ENCODE measurements around the gene SEZ6L. TPM values are rescaled to one million over a fixed set of nuclear protein-coding genes. Genes with fewer than 3 reads are reported as not detected.

Gene SEZ6L
- not detected in 2 replicates for total RNA-seq

- no peak for TF ChIP-seq CTCF (IDR thresholded peaks at IDR 0.05; ENCODE audit: insufficient read depth, low read depth, low read length)
- DNase-seq (ENCODE audit: low read depth) = no peak
- no peak within 1 kb of the TSS for H3K4me3 ChIP-seq (ENCODE audit: low read depth, low read length)
These were observed at the start of gene SEZ6L for GRCh38 chr22:26169315-26170111. TSS of gene SEZ6L (plus strand) at chr22:26169462. CDS start at chr22:26169670, 208 bp downstream.

- TF ChIP-seq CTCF (IDR thresholded peaks at IDR 0.05; ENCODE audit: insufficient read depth, low read depth, low read length) = no peak
- DNase-seq (ENCODE audit: low read depth) = no peak
- no peak overlapping the region for H3K4me3 ChIP-seq (ENCODE audit: low read depth, low read length)
These were observed 46.3 kb upstream of the SEZ6L start for GRCh38 chr22:26122920-26123468.

- no peak for DNase-seq (ENCODE audit: low read depth)
- no peak overlapping the region for H3K4me3 ChIP-seq (ENCODE audit: low read depth, low read length)
- no peak for TF ChIP-seq CTCF (IDR thresholded peaks at IDR 0.05; ENCODE audit: insufficient read depth, low read depth, low read length)
These were observed 44.1 kb upstream of the SEZ6L start for GRCh38 chr22:26124991-26125725.

- TF ChIP-seq CTCF (IDR thresholded peaks at IDR 0.05; ENCODE audit: insufficient read depth, low read depth, low read length) = no peak
- DNase-seq (ENCODE audit: low read depth) = no peak
- no peak overlapping the region for H3K4me3 ChIP-seq (ENCODE audit: low read depth, low read length)
These were observed 42.1 kb upstream of the SEZ6L start for GRCh38 chr22:26127126-26127525.

GRCh38 chr22:26127556-26127955 lies 41.7 kb upstream of the SEZ6L start:
- TF ChIP-seq CTCF (IDR thresholded peaks at IDR 0.05; ENCODE audit: insufficient read depth, low read depth, low read length) = no peak
- DNase-seq (ENCODE audit: low read depth) = no peak

GRCh38 chr22:26131589-26132154 lies 37.6 kb upstream of the SEZ6L start:
- DNase-seq (ENCODE audit: low read depth) = no peak
- no peak overlapping the region for H3K4me3 ChIP-seq (ENCODE audit: low read depth, low read length)
- TF ChIP-seq CTCF (IDR thresholded peaks at IDR 0.05; ENCODE audit: insufficient read depth, low read depth, low read length) = no peak

More at GRCh38 chr22:26127556-26127955, 41.7 kb upstream of the SEZ6L start:
- H3K4me3 ChIP-seq (ENCODE audit: low read depth, low read length) = no peak overlapping the region

Measured in fibroblast of villous mesenchyme (primary cell).